ENCODE measurements around the gene MED23. TPM values are rescaled to one million over a fixed set of nuclear protein-coding genes. Genes with fewer than 3 reads are reported as not detected.

Gene MED23
- total RNA-seq, 1 experiment from 2014 or later, result 21.3 TPM

- no peak for TF ChIP-seq CTCF (conservative IDR thresholded peaks at IDR 0.05)
- TF ChIP-seq EZH2 (IDR thresholded peaks at IDR 0.05; ENCODE audit: low read depth), result no peak
- Histone ChIP-seq H3K9me3 (ENCODE audit: insufficient read depth, low read depth) (no peaks in the 10 kb centered on the region), H3K27me3 (ENCODE audit: insufficient read depth, low read depth) (no peaks in the 10 kb centered on the region), H3K36me3 (ENCODE audit: low read depth) (peaks cover 63% of the 10 kb centered on the region), H3K27ac (no peak overlapping the region), H3F3A (ENCODE audit: insufficient read depth, low read depth) (no peaks in the 10 kb centered on the region), H3K4me3 (no peak overlapping the region), H3K4me2 (no peak overlapping the region), H3K4me1 (replicated peaks; ENCODE audit: insufficient read depth) (no peaks in the 10 kb centered on the region), H3K9me2 (ENCODE audit: insufficient read depth) (no peaks in the 10 kb centered on the region), H3K79me2 (ENCODE audit: low read depth) (no peaks in the 10 kb centered on the region), H4K20me1 (ENCODE audit: insufficient read depth) (no peaks in the 10 kb centered on the region), H2AFZ (no peak overlapping the region)
- BruUV-seq (replicated peaks), result no TSS peak
- no peak for DNase-seq
- intact Hi-C loops (cut with micrococcal nuclease; ENCODE audit: unreplicated experiment), result no loop called here
- CTCF ChIA-PET, result no interaction called here
- POLR2A ChIA-PET (ENCODE audit: unreplicated experiment), result interaction anchor here (0.5 kb wide), 1 partner anchor 11 kb away, joined by 13 read pairs; no protein-coding TSS in a partner anchor
Observed at GRCh38 chr6:131586543-131586942, 41.5 kb downstream of the MED23 start.

GRCh38 chr6:131581523-131581922 is 46.5 kb downstream of the MED23 start:
- no peak for TF ChIP-seq CTCF (conservative IDR thresholded peaks at IDR 0.05)
- Histone ChIP-seq H3K27ac (no peak overlapping the region), H3K4me3 (no peak overlapping the region), H3K27me3 (ENCODE audit: insufficient read depth, low read depth) (no peaks in the 10 kb centered on the region), H3K9me3 (ENCODE audit: insufficient read depth, low read depth) (no peaks in the 10 kb centered on the region), H2AFZ (no peak overlapping the region), H3K4me2 (no peak overlapping the region), H3K79me2 (ENCODE audit: low read depth) (no peaks in the 10 kb centered on the region), H4K20me1 (ENCODE audit: insufficient read depth) (no peaks in the 10 kb centered on the region), H3K36me3 (ENCODE audit: low read depth) (peaks cover 26% of the 10 kb centered on the region), H3K4me1 (replicated peaks; ENCODE audit: insufficient read depth) (no peaks in the 10 kb centered on the region), H3K9me2 (ENCODE audit: insufficient read depth) (no peaks in the 10 kb centered on the region), H3F3A (ENCODE audit: insufficient read depth, low read depth) (no peaks in the 10 kb centered on the region)
- no TSS peak for BruUV-seq (replicated peaks)
- intact Hi-C loops (cut with micrococcal nuclease; ENCODE audit: unreplicated experiment), result no loop called here
- ChIA-PET POLR2A (ENCODE audit: unreplicated experiment) (no interaction called here), CTCF (no interaction called here)
- no peak for DNase-seq

- Histone ChIP-seq H4K20me1 (ENCODE audit: insufficient read depth) (no peaks in the 10 kb centered on the region), H3K27me3 (ENCODE audit: insufficient read depth, low read depth) (no peaks in the 10 kb centered on the region), H3K36me3 (ENCODE audit: low read depth) (no peaks in the 10 kb centered on the region), H3K4me2 (no peak overlapping the region), H3K27ac (no peak overlapping the region), H3K4me3 (no peak overlapping the region), H3F3A (ENCODE audit: insufficient read depth, low read depth) (no peaks in the 10 kb centered on the region), H2AFZ (no peak overlapping the region), H3K4me1 (replicated peaks; ENCODE audit: insufficient read depth) (no peaks in the 10 kb centered on the region), H3K9me2 (ENCODE audit: insufficient read depth) (no peaks in the 10 kb centered on the region), H3K9me3 (ENCODE audit: insufficient read depth, low read depth) (no peaks in the 10 kb centered on the region), H3K79me2 (ENCODE audit: low read depth) (no peaks in the 10 kb centered on the region)
- no TSS peak for BruUV-seq (replicated peaks)
- DNase-seq, result no peak
- ChIA-PET POLR2A (ENCODE audit: unreplicated experiment) (no interaction called here), CTCF (no interaction called here)
- intact Hi-C loops (cut with micrococcal nuclease; ENCODE audit: unreplicated experiment), result no loop called here
- TF ChIP-seq EZH2 (IDR thresholded peaks at IDR 0.05; ENCODE audit: low read depth) (no peak), CTCF (conservative IDR thresholded peaks at IDR 0.05) (no peak)
Observed at GRCh38 chr6:131575834-131576478, 52.1 kb downstream of the MED23 start.

All from PC-9 (cell line).